Measurements from ENCODE around the gene RASAL2. TPM values are rescaled to one million over a fixed set of nuclear protein-coding genes. Genes with fewer than 3 reads are reported as not detected.

Gene RASAL2
- total RNA-seq, 2 donors from 2014 or later = 9.9 to 20.4 TPM

DNA sequence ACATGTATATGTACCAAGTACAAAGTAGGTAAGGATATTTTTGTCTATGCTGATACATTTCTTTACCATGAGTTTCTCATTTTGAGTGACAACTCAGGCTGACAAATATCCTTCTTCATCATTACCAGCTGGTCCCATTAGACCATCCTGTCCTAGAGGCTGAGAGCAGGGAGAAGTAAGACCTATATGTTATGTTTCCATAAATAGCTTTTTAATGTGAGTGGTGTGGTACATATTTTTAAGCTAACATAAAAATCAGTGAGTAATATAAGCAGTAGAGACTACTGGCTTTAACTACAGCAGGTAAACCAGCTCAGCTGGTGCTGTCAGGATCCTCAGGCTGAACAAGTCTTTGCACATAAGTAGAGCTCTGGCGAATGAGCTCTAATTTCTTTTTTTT lies 340.5 kb downstream of the RASAL2 start:
- H3K36me3 ChIP-seq (replicated peaks in 1 of 2; ENCODE audit: insufficient read depth in 1 of 2, low read depth in 2 of 2) = no peaks in the 10 kb centered on the region
- ATAC-seq = no peak
- 75 to 81% methylated on average over 1 of the region's 1 CpG for WGBS, 2 donors
- H3K27ac ChIP-seq = no peak overlapping the region
- no peaks in the 10 kb centered on the region for H3K9me3 ChIP-seq
- no peak overlapping the region for H3K4me3 ChIP-seq
- TF ChIP-seq POLR2A (IDR thresholded peaks at IDR 0.05) (no peak), CTCF (IDR thresholded peaks at IDR 0.05) (no peak)
- no peaks in the 10 kb centered on the region for H3K27me3 ChIP-seq
- no peak for DNase-seq
- no peaks in the 10 kb centered on the region for H3K4me1 ChIP-seq
- intact Hi-C loops (cut with DNase I) = no loop called here

DNA sequence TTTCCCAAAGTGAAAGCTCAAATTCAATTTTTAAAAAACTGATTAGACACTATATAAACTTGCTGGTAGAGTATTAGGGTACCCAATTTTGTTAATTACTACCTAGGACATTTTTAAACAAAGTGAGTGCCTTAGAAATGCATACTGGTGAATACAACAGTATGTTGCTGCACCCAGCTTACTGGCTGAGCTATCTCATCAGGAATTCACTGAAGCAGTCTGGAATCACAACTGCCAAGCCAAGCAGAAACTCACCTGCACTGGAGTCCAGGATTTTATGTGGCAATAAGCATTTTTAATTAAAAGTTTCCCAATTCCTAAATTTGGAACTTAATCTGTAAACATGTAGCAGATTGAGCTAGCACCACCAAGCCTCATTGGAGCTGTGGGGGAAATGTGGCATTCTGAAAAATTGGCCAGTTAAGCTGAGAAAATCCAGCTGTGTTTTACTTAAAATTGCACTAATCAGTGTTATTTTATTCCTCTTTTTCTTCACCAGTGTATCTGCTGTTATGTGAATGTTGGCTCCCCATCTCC lies 341.1 kb downstream of the RASAL2 start:
- Histone ChIP-seq H3K27ac (no peak overlapping the region), H3K27me3 (no peaks in the 10 kb centered on the region), H3K4me1 (no peaks in the 10 kb centered on the region), H3K4me3 (no peak overlapping the region), H3K9me3 (no peaks in the 10 kb centered on the region), H3K36me3 (replicated peaks in 1 of 2; ENCODE audit: insufficient read depth in 1 of 2, low read depth in 2 of 2) (no peaks in the 10 kb centered on the region)
- ATAC-seq (no peak), DNase-seq (no peak)
- intact Hi-C loops (cut with DNase I) = no loop called here
- no peak for TF ChIP-seq POLR2A (IDR thresholded peaks at IDR 0.05)

DNA sequence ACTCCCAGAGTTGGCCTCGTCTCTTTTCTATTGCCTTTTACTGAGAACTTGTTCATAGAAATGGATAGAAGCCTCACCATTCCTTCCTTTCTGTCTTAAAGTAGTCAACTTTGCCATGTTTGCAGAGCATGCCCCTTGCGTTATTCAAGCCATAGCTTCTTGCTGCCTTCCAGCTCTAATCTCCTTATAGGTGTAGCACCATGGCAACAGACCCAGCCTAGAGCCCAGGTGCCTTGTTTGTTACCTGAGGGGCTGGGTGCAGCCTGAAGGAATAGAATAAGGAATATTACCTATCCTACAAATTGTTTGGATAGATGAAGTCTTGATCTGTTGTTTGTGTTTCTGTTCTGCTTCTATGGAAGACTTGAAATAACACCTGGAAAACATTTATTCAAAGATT lies 343.0 kb downstream of the RASAL2 start:
- TF ChIP-seq POLR2A (IDR thresholded peaks at IDR 0.05) = no peak
- no peak for TF ChIP-seq CTCF (IDR thresholded peaks at IDR 0.05)
- H3K9me3 ChIP-seq = no peaks in the 10 kb centered on the region
- peaks cover 0 to 1% of the 10 kb centered on the region in 2 donors for H3K36me3 ChIP-seq (replicated peaks in 1 of 2; ENCODE audit: insufficient read depth in 1 of 2, low read depth in 2 of 2)
- H3K27ac ChIP-seq = no peak overlapping the region
- no peak for DNase-seq
- no peaks in the 10 kb centered on the region for H3K4me1 ChIP-seq
- H3K27me3 ChIP-seq = no peaks in the 10 kb centered on the region
- H3K4me3 ChIP-seq = no peak overlapping the region
- 84 to 91% methylated on average over 2 of the region's 2 CpGs for WGBS, 2 donors
- ATAC-seq = no peak
- intact Hi-C loops (cut with DNase I) = no loop called here

DNA sequence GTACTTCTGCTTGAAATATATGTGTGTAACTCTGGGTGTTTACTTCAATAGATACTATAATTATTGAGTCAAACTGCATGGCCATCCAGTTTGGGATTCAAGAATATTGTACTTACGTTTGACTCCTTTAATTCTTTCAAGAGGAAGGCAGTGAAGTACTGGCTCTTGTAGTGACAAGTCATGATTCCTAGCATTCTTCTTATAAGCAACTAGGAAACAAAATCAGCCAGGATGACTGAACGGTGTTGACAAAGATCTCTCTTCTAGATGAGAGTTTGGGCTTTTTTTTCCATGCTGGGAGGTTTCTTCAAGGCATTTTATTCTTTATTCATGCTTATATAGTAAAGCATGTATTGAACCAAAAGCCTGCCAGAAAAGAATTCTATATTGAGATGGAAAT lies 344.5 kb downstream of the RASAL2 start:
- Histone ChIP-seq H3K4me3 (no peak overlapping the region), H3K9me3 (no peaks in the 10 kb centered on the region), H3K27ac (no peak overlapping the region), H3K27me3 (no peaks in the 10 kb centered on the region), H3K36me3 (replicated peaks in 1 of 2; ENCODE audit: insufficient read depth in 1 of 2, low read depth in 2 of 2) (peaks cover 0 to 5% of the 10 kb centered on the region in 2 donors), H3K4me1 (no peaks in the 10 kb centered on the region)
- intact Hi-C loops (cut with DNase I) = no loop called here
- 70 to 76% methylated on average over 2 of the region's 2 CpGs for WGBS, 2 donors
- ATAC-seq (no peak), DNase-seq (no peak)
- TF ChIP-seq POLR2A (IDR thresholded peaks at IDR 0.05) (no peak), CTCF (IDR thresholded peaks at IDR 0.05) (no peak)

DNA sequence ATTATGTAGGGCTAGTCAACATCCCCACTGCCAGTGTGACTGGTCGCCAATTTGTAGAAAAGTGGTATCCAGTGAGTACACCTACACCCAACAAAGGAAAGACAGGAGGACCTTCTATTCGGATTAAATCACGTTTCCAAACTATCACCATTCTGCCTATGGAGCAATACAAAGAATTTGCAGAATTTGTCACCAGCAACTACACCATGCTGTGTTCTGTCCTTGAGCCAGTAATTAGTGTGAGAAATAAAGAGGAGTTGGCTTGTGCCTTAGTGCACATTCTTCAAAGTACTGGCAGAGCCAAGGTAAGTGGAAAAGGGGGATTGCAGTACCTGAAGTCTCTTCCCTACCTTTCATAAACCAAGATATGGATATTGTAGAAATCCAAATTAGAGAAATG lies 349.0 kb downstream of the RASAL2 start:
- Histone ChIP-seq H3K4me1 (no peaks in the 10 kb centered on the region), H3K27ac (no peak overlapping the region), H3K4me3 (no peak overlapping the region), H3K9me3 (no peaks in the 10 kb centered on the region), H3K36me3 (replicated peaks in 1 of 2; ENCODE audit: insufficient read depth in 1 of 2, low read depth in 2 of 2) (peaks cover 0 to 5% of the 10 kb centered on the region in 2 donors), H3K27me3 (no peaks in the 10 kb centered on the region)
- ATAC-seq (no peak), DNase-seq (no peak)
- 85 to 98% methylated on average over 3 of the region's 3 CpGs for WGBS, 2 donors
- intact Hi-C loops (cut with DNase I) = no loop called here
- no peak for TF ChIP-seq CTCF (IDR thresholded peaks at IDR 0.05)
- no peak for TF ChIP-seq POLR2A (IDR thresholded peaks at IDR 0.05)
